SK-N-MC (cell line): Measurements from ENCODE around the gene KIAA0825.

ENCODE experiments used
- DNase-seq: peaks from one replicate; pipeline ENCODE4 v3.0.0-alpha.2; 2011; ENCODE audit warnings: low read depth, low spot score
- H3K27ac ChIP-seq: fragments of 200-600 bp; sonication (generic); 2 replicates; pipeline ENCODE4 v1.5.1; 2016; ENCODE audit warnings: mixed run types
- H3K36me3 ChIP-seq: fragments of 200-600 bp; sonication (generic); 2 replicates; pipeline ENCODE4 v1.6.1; 2017; ENCODE audit warnings: antibody characterized with exemption, low read length, mixed read lengths; ENCODE audit not compliant: insufficient read depth
- H3K4me3 ChIP-seq: fragments of 200-600 bp; sonication (generic); 2 replicates; pipeline ENCODE4 v1.5.1; 2016
- H3K9ac ChIP-seq: fragments of 200-600 bp; sonication (generic); 2 replicates; pipeline ENCODE4 v1.8.0; 2017; ENCODE audit warnings: mixed run types, mixed read lengths; ENCODE audit not compliant: insufficient read length
- H3K9me3 ChIP-seq: fragments of 200-600 bp; sonication (generic); 2 replicates; pipeline ENCODE4 v1.6.1; 2017; ENCODE audit warnings: low read depth, mild to moderate bottlenecking, antibody characterized with exemption, low read length, moderate library complexity, mixed read lengths
- EZH2 ChIP-seq: fragments of 200-600 bp; sonication (generic); IDR thresholded peaks from one replicate; pipeline ENCODE4 v1.6.1; 2017; ENCODE audit warnings: antibody characterized with exemption
- FOXP2 ChIP-seq: optimal IDR thresholded peaks from 2 replicates; pipeline ENCODE3; 2011; ENCODE audit warnings: mild to moderate bottlenecking, moderate library complexity; ENCODE audit not compliant: insufficient read depth; ENCODE audit errors: extremely low read length, control extremely low read depth
- POLR2AphosphoS5 ChIP-seq: IDR thresholded peaks from 2 replicates; pipeline ENCODE4 v1.6.1; 2012; ENCODE audit warnings: mild to moderate bottlenecking, low read depth, low read length, borderline replicate concordance

KIAA0825 gene

GRCh38 chr5:94425396-94425795 is 193.0 kb downstream of the KIAA0825 start:
- TF ChIP-seq EZH2 (no peak), POLR2AphosphoS5 (no peak), FOXP2 (no peak)
- no peak for DNase-seq
- no peak overlapping the region for H3K27ac ChIP-seq
- H3K4me3 ChIP-seq: no peak overlapping the region
- H3K36me3 ChIP-seq: no peaks in the 10 kb centered on the region
- no peak overlapping the region for H3K9ac ChIP-seq
- H3K9me3 ChIP-seq: no peaks in the 10 kb centered on the region

- peak; percentile 45 for DNase-seq
- TF ChIP-seq FOXP2 (no peak), EZH2 (no peak), POLR2AphosphoS5 (no peak)
- H3K27ac ChIP-seq: no peak overlapping the region
- no peak overlapping the region for H3K4me3 ChIP-seq
- H3K9ac ChIP-seq: no peak overlapping the region
- H3K36me3 ChIP-seq: no peaks in the 10 kb centered on the region
- H3K9me3 ChIP-seq: no peaks in the 10 kb centered on the region
These were observed 195.0 kb downstream of the KIAA0825 start for GRCh38 chr5:94423411-94423810.

- Histone ChIP-seq H3K9me3 (no peaks in the 10 kb centered on the region), H3K9ac (no peak overlapping the region), H3K27ac (no peak overlapping the region), H3K36me3 (no peaks in the 10 kb centered on the region), H3K4me3 (no peak overlapping the region)
- no peak for TF ChIP-seq FOXP2
- TF ChIP-seq EZH2: no peak
- TF ChIP-seq POLR2AphosphoS5: no peak
- no peak for DNase-seq
These were observed 195.6 kb downstream of the KIAA0825 start for GRCh38 chr5:94422812-94423211.

GRCh38 chr5:94420885-94421284 is 197.5 kb downstream of the KIAA0825 start:
- H3K27ac ChIP-seq: no peak overlapping the region
- H3K36me3 ChIP-seq: no peaks in the 10 kb centered on the region
- TF ChIP-seq FOXP2 (no peak), POLR2AphosphoS5 (no peak), EZH2 (no peak)
- no peak overlapping the region for H3K9ac ChIP-seq
- no peak overlapping the region for H3K4me3 ChIP-seq
- DNase-seq: no peak
- no peaks in the 10 kb centered on the region for H3K9me3 ChIP-seq

GRCh38 chr5:94415798-94416197 is 202.6 kb downstream of the KIAA0825 start:
- Histone ChIP-seq H3K4me3 (no peak overlapping the region), H3K27ac (no peak overlapping the region), H3K9ac (no peak overlapping the region), H3K9me3 (no peaks in the 10 kb centered on the region), H3K36me3 (no peaks in the 10 kb centered on the region)
- no peak for TF ChIP-seq FOXP2
- TF ChIP-seq EZH2: no peak
- TF ChIP-seq POLR2AphosphoS5: no peak
- no peak for DNase-seq

- Histone ChIP-seq H3K36me3 (no peaks in the 10 kb centered on the region), H3K27ac (no peak overlapping the region), H3K4me3 (no peak overlapping the region), H3K9ac (no peak overlapping the region), H3K9me3 (no peaks in the 10 kb centered on the region)
- no peak for DNase-seq
- TF ChIP-seq POLR2AphosphoS5: no peak
- no peak for TF ChIP-seq FOXP2
- TF ChIP-seq EZH2: no peak
These were observed 209.0 kb downstream of the KIAA0825 start for GRCh38 chr5:94409440-94409839.

- Histone ChIP-seq H3K4me3 (no peak overlapping the region), H3K9me3 (no peaks in the 10 kb centered on the region), H3K36me3 (no peaks in the 10 kb centered on the region), H3K9ac (no peak overlapping the region), H3K27ac (no peak overlapping the region)
- TF ChIP-seq EZH2 (no peak), FOXP2 (no peak), POLR2AphosphoS5 (no peak)
- no peak for DNase-seq
These were observed 211.4 kb downstream of the KIAA0825 start for GRCh38 chr5:94407023-94407422.

- DNase-seq: no peak
- H3K9me3 ChIP-seq: no peaks in the 10 kb centered on the region
- H3K9ac ChIP-seq: no peak overlapping the region
- H3K4me3 ChIP-seq: no peak overlapping the region
- H3K36me3 ChIP-seq: no peaks in the 10 kb centered on the region
- TF ChIP-seq EZH2: no peak
- no peak for TF ChIP-seq FOXP2
- no peak for TF ChIP-seq POLR2AphosphoS5
- H3K27ac ChIP-seq: no peak overlapping the region
These were observed 214.9 kb downstream of the KIAA0825 start for GRCh38 chr5:94403483-94403882.

GRCh38 chr5:94402096-94402495 is 216.3 kb downstream of the KIAA0825 start:
- Histone ChIP-seq H3K4me3 (no peak overlapping the region), H3K9ac (no peak overlapping the region), H3K27ac (no peak overlapping the region), H3K36me3 (no peaks in the 10 kb centered on the region), H3K9me3 (no peaks in the 10 kb centered on the region)
- DNase-seq: no peak
- TF ChIP-seq EZH2 (no peak), FOXP2 (no peak), POLR2AphosphoS5 (no peak)

GRCh38 chr5:94397508-94397907 is 220.9 kb downstream of the KIAA0825 start:
- Histone ChIP-seq H3K9ac (no peak overlapping the region), H3K9me3 (no peaks in the 10 kb centered on the region), H3K4me3 (no peak overlapping the region), H3K27ac (no peak overlapping the region), H3K36me3 (no peaks in the 10 kb centered on the region)
- no peak for DNase-seq
- TF ChIP-seq POLR2AphosphoS5 (no peak), FOXP2 (no peak), EZH2 (no peak)
